WTC11 (cell line): ENCODE results near the gene SIK2.

Experiments
- ATF1 ChIP-seq: sonication (generic); formaldehyde crosslinking; IDR thresholded peaks from 2 replicates; pipeline ENCODE4 v1.8.1; 2023; ENCODE audit warnings: mild to moderate bottlenecking, moderate library complexity, missing genetic modification reagents
- FOXK1 ChIP-seq: sonication (generic); formaldehyde crosslinking; IDR thresholded peaks from 2 replicates; pipeline ENCODE4 v1.8.0; 2022; ENCODE audit warnings: mild to moderate bottlenecking, moderate library complexity, missing genetic modification reagents
- MXD4 ChIP-seq: fragments of 250-450 bp; sonication (Bioruptor Pico); IDR thresholded peaks from 2 replicates; pipeline ENCODE4 v1.8.0; 2021; ENCODE audit warnings: mild to moderate bottlenecking, moderate library complexity, borderline replicate concordance
- TF ChIP-seq, protein P1 (sequence below): sonication (generic); formaldehyde crosslinking; IDR thresholded peaks from 2 replicates; pipeline ENCODE4 v1.8.0; 2023; ENCODE audit warnings: missing genetic modification reagents, mild to moderate bottlenecking, borderline replicate concordance
- TF ChIP-seq, protein P2 (sequence below): fragments of 200-600 bp; IDR thresholded peaks from 2 replicates; pipeline ENCODE4 v1.8.0; 2022; ENCODE audit warnings: antibody characterized with exemption
- TF ChIP-seq, protein P3 (sequence below): sonication (generic); formaldehyde crosslinking; IDR thresholded peaks from 2 replicates; pipeline ENCODE4 v1.8.0; 2022; ENCODE audit warnings: mild to moderate bottlenecking, missing genetic modification reagents
- TF ChIP-seq, protein P4 (sequence below): sonication (generic); formaldehyde crosslinking; IDR thresholded peaks from 2 replicates; pipeline ENCODE4 v1.8.1; 2023; ENCODE audit warnings: mild to moderate bottlenecking, missing genetic modification reagents
- TF ChIP-seq, protein P5 (sequence below): sonication (generic); formaldehyde crosslinking; IDR thresholded peaks from 2 replicates; pipeline ENCODE4 v1.8.1; 2022; ENCODE audit warnings: mild to moderate bottlenecking, missing genetic modification reagents, moderate library complexity, borderline replicate concordance

DNA sequence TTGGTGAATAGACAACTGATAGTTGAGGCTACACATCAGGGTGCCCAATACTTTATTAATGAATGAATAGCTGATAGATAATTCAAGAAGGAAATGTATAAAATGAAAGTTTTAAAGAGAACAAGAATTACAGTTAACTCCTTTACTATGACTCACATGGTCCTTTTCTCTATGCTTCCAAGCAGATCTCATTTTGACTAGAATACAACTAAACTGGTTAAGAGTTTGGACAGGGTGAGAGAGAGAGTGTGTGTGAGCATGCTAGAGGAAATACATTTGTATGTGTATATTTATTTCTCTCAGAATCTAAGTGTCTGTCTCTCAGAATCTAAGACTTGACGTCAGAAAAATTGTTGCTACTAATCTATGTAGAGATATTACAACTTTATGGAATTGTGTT, 66.7 kb downstream of the SIK2 start:
- TF ChIP-seq, protein P1, sequence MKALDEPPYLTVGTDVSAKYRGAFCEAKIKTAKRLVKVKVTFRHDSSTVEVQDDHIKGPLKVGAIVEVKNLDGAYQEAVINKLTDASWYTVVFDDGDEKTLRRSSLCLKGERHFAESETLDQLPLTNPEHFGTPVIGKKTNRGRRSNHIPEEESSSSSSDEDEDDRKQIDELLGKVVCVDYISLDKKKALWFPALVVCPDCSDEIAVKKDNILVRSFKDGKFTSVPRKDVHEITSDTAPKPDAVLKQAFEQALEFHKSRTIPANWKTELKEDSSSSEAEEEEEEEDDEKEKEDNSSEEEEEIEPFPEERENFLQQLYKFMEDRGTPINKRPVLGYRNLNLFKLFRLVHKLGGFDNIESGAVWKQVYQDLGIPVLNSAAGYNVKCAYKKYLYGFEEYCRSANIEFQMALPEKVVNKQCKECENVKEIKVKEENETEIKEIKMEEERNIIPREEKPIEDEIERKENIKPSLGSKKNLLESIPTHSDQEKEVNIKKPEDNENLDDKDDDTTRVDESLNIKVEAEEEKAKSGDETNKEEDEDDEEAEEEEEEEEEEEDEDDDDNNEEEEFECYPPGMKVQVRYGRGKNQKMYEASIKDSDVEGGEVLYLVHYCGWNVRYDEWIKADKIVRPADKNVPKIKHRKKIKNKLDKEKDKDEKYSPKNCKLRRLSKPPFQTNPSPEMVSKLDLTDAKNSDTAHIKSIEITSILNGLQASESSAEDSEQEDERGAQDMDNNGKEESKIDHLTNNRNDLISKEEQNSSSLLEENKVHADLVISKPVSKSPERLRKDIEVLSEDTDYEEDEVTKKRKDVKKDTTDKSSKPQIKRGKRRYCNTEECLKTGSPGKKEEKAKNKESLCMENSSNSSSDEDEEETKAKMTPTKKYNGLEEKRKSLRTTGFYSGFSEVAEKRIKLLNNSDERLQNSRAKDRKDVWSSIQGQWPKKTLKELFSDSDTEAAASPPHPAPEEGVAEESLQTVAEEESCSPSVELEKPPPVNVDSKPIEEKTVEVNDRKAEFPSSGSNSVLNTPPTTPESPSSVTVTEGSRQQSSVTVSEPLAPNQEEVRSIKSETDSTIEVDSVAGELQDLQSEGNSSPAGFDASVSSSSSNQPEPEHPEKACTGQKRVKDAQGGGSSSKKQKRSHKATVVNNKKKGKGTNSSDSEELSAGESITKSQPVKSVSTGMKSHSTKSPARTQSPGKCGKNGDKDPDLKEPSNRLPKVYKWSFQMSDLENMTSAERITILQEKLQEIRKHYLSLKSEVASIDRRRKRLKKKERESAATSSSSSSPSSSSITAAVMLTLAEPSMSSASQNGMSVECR: no peak
- TF ChIP-seq, protein P2, sequence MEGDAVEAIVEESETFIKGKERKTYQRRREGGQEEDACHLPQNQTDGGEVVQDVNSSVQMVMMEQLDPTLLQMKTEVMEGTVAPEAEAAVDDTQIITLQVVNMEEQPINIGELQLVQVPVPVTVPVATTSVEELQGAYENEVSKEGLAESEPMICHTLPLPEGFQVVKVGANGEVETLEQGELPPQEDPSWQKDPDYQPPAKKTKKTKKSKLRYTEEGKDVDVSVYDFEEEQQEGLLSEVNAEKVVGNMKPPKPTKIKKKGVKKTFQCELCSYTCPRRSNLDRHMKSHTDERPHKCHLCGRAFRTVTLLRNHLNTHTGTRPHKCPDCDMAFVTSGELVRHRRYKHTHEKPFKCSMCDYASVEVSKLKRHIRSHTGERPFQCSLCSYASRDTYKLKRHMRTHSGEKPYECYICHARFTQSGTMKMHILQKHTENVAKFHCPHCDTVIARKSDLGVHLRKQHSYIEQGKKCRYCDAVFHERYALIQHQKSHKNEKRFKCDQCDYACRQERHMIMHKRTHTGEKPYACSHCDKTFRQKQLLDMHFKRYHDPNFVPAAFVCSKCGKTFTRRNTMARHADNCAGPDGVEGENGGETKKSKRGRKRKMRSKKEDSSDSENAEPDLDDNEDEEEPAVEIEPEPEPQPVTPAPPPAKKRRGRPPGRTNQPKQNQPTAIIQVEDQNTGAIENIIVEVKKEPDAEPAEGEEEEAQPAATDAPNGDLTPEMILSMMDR: no peak
- TF ChIP-seq, protein P3, sequence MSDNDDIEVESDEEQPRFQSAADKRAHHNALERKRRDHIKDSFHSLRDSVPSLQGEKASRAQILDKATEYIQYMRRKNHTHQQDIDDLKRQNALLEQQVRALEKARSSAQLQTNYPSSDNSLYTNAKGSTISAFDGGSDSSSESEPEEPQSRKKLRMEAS (CRISPR knock-in tag): no peak
- no peak for TF ChIP-seq ATF1 (CRISPR knock-in tag)
- no peak for TF ChIP-seq FOXK1 (CRISPR knock-in tag)
- TF ChIP-seq, protein P4, sequence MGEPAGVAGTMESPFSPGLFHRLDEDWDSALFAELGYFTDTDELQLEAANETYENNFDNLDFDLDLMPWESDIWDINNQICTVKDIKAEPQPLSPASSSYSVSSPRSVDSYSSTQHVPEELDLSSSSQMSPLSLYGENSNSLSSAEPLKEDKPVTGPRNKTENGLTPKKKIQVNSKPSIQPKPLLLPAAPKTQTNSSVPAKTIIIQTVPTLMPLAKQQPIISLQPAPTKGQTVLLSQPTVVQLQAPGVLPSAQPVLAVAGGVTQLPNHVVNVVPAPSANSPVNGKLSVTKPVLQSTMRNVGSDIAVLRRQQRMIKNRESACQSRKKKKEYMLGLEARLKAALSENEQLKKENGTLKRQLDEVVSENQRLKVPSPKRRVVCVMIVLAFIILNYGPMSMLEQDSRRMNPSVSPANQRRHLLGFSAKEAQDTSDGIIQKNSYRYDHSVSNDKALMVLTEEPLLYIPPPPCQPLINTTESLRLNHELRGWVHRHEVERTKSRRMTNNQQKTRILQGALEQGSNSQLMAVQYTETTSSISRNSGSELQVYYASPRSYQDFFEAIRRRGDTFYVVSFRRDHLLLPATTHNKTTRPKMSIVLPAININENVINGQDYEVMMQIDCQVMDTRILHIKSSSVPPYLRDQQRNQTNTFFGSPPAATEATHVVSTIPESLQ (CRISPR knock-in tag): no peak
- no peak for TF ChIP-seq MXD4 (CRISPR knock-in tag)
- TF ChIP-seq, protein P5, sequence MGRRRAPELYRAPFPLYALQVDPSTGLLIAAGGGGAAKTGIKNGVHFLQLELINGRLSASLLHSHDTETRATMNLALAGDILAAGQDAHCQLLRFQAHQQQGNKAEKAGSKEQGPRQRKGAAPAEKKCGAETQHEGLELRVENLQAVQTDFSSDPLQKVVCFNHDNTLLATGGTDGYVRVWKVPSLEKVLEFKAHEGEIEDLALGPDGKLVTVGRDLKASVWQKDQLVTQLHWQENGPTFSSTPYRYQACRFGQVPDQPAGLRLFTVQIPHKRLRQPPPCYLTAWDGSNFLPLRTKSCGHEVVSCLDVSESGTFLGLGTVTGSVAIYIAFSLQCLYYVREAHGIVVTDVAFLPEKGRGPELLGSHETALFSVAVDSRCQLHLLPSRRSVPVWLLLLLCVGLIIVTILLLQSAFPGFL (CRISPR knock-in tag): no peak
